GM21717 (cell line): ENCODE measurements around the gene TAF5L.
"Not testable (repeated sequence)": the region's sequence is repeated elsewhere in the genome, so short reads cannot be mapped to it uniquely, and the experiment has no call there.

Experiments used
- ATAC-seq: cut with Tn5 transposase; IDR thresholded peaks from one replicate; pipeline ENCODE4 v1.9.1; 2021; ENCODE audit warnings: mild to moderate bottlenecking, moderate library complexity; ENCODE audit not compliant: unreplicated experiment

Gene TAF5L

DNA sequence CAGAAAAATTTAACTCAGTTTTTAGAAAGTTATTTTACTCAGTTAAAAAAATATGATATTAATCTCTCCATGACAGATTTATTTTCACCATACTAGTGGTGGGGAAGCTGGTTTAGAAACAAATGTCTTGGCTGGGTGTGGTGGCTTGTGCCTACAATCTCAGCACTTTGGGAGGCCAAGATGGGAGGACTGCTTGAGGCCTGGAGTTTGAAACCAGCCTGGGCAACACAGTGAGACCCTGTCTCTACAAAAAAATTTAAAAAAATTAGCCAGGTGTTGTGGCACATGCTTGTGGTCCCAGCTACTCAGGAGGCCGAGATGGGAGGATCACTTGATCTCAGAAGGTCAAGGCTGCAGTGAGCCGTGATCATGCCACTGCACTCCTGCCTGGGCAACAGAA is 17.3 kb downstream of the TAF5L start:
- no peak for ATAC-seq

DNA sequence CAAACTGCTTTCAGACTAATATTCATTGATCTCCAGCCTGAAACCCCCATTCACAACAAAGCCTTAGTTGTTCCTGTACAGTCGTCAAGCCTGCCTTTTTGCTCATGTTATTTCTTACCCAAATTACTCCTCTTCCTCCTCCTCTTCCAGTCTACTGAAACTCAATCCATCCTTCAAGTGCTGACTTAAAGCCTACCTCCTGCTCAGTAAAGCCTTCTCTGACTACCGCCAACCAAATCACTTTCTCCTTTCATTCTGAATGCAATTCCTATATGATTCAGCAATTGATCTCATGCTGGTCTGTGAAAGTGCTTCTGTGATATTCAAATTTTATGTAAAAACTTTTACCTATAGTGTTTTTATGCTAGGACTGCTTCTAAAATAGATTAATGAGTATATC is 18.6 kb downstream of the TAF5L start:
- ATAC-seq = no peak

DNA sequence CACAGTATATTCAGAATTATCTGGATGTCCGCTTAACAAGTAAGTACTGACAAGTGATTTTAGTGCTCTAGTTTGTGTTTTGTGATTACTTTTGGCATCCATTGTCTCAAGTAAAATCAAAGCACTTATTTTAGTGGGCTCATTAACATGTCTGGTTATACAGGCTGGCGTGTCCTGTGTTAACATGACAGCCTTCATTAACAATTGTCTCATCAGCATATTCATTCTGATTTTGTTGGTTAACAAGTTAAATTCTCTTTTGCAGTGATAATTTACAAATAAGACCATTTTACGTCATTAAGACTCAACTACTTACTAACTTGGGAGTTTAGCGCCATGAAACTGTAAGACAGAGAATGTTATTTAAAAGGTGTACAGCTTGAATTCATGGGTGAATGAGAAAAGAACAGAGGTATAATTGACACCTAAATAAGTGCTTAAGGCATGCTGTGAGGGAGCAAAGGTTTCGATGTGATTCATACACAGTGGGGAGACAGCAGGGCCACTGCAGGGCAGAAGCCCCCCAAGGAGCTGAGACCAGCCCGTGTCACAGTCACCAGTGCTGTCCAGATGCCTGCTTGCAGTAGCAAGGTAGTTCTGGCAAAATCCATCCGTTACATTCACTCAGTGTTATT is 22.4 kb downstream of the TAF5L start:
- ATAC-seq = no peak

DNA sequence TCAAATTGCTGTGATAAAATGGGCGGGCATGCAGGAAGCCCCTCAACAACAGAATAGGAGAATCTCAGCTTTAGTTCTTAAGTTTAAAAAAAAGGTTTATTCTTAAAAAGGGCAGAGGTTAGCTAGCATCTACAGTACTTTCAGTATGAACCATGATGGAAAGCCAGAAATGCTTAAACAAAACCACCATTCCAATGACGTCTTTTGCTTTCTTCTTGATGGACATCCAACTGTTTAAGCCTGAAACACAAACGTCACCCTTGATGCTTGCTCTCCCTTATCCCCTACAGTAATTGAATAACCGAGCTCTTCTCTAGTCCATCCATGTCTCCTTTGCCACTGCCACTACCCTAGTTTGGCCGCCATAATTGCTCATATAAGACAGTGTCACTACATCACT is 25.7 kb downstream of the TAF5L start:
- ATAC-seq = no peak

DNA sequence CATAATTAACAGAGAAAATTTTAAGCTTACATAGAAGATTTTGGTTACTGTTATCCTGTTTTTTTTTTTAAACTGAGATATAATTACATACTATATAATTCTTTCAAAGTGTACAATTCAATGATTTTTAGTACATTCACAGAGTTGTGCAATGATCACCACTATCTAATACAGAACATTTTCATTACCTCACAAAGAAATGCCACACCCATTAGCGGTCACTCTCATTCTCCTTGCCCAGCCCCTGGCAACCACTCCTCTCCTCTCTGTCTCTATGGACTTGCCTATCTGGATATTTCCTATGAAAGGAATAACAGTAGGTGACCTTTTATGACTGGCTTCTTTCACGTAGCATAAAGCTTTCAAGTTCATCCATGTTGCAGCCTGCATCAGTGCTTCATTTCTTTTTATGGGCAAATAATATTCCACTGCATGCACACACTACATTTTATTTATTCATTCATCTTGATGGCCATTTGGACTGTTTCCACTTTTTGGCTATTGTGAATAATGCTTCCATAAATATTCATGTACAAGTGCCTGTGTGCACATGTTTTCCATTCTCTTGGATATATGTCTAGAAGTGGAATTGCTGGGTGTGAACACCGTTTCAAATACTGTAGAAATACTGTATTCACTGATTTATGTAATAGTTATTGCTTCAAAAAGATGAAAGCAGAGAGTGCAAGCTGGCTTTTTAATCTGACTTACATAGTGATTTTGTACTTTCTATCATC is 26.5 kb downstream of the TAF5L start:
- ATAC-seq = no peak

DNA sequence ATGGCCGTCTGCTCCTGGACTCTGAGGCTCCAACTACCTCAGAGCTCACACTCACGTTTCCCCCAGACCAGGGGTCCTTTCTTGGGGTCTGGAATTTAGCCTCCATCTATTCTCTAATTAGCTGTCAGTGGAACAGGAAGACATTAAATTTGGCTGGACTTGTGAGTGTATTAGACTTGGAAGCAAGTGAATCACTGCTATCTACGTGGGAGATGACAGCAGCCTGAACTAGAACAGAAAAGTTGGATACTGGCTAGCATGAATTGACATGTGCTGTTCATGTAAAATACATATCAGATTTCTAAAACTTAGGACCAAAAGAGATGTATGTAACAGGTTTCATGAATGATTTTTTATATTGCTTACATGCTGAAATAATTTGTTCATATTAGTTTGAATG is 28.0 kb downstream of the TAF5L start:
- ATAC-seq = no peak

DNA sequence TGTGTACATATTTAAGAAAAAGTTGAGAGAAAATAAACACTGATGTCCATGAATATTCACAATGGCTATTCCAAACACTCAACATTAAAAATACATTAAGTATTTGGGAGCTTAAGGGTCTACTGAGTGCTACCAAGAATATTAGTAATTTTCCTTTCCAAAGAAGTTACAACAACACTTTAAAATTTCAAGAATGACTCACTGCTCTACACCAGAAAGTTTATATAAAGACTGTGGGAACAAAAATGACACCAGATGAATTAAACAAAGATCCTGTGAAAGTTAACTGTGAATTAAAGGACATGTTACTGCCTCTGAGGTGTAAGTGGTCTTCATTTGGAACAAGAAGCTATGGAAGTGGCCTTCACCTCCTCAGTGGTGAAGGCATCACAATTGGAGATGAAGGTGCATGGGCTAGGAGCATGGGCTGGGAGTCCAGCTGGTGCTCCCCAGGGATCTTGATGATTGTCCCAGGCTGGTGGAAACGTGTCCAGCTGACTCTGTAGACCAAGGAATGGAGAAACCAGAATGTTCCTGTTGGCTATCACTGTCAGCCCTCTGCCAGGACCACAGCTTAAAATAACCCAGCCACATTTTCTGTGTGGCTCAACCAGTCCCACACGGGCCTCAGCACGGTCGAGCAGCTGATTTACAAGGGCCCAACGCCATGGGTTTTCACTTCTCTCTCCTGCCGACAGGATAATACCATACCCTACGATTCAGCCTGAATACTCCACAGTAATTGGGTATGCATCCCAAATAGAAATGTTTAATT is 28.8 kb downstream of the TAF5L start:
- ATAC-seq = no peak

DNA sequence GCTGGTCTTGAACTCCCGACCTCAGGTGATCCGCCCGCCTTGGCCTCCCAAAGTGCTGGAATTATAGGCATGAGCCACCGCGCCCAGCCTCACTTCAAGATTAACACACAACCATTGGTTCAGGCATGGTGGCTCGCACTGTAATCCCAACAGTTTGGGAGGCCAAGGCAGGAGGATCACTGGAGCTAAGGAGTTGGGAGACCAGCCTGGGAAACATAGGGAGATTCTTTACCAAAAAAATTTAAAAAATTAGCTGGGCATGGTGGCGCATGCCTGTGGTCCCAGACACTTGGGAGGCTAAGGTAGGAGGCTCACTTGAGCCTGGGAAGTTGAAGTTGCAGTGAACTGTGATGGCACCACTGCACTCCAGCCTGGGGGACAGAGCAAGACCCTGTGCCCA is 30.0 kb downstream of the TAF5L start:
- not testable (repeated sequence) for ATAC-seq

DNA sequence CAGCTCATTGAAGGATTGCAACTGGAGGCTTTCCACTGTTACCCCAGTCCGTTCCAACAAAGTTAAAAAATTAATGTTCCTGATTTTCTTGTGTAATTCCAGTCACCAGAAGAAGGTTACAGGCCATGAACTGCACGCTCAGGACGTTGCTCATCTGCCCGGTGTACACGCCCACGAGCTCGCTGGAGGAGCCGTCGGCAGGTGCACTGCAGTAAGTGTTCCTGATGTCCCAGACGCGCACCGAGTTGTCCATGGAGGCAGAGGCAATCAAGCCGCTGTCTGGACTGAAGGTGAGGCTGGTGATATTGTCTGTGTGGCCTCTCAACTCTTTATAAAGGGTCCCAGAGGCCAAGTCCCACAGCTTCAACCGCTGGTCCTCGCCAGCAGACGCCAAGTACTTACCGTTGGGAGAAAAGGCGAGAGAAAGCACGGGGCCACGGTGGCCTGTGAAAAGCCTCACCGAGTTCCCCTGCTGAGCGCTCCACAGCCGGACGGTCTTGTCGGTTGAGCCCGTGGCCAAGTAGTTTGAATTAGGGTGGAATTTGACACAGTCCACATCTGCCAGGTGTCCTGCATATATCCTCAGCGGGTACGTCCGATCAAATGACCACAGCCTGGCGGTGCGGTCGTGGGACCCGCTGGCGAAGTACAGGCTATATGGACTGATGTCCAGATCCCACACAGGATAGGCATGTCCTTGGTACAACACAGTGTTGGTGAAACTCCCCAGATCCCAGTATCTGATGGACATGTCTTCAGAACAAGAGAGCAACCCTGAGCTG is 31.5 kb downstream of the TAF5L start:
- no peak for ATAC-seq

DNA sequence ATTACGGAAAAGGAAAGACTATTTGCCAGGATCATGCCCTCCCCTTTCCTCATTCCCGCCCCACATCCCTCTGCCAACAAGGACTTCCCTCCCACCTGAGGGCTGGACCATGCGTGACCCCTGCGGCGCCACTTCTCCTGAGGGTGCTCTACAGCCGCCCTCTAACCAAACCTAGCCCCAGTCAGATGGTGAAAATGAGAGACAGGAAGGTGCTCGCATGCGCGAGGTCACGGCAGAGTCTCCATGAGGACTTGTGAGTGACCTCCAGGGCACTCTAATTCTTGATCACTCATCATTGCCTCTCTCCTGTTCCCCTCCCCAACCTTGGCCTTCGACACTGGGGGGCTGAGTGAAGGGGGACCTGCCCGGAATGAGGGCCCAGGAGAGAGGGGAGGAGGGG is 32.1 kb downstream of the TAF5L start:
- ATAC-seq = no peak

DNA sequence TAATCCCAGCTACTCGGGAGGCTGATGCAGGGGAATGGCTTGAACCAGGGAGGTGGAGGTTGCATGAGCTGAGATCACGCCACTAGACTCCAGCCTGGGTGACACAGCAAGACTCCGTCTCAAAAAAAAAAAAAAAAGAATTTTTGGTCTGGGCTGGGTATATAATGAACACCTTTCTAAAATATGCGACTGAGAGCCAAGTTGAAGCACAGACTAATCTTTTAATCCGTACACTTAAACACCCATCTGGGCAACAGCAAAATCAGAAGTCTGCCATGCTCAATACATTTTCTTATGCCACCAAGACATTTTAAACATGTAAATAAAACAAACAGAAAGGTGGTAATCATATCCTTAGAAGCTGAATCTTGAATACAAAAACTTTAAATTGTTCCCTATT is 35.8 kb downstream of the TAF5L start:
- no peak for ATAC-seq

DNA sequence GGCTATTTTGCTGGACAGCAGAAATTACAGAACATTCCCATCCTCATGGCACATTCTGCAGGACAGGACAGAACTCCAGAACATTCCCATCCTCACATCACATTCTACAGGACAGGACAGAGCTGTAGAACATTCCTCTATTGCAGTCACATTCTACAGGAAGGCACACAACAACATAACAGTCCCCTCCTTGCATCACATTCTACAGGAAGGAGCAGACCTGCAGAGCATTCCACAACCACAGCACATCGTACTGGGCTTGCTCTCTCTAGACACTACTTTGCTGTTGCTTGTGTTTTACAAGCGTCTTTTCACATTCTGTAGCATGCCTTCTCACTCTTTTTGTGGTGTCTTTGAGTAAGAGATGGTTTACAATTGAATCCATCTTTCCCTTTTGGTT is 40.6 kb downstream of the TAF5L start:
- no peak for ATAC-seq

DNA sequence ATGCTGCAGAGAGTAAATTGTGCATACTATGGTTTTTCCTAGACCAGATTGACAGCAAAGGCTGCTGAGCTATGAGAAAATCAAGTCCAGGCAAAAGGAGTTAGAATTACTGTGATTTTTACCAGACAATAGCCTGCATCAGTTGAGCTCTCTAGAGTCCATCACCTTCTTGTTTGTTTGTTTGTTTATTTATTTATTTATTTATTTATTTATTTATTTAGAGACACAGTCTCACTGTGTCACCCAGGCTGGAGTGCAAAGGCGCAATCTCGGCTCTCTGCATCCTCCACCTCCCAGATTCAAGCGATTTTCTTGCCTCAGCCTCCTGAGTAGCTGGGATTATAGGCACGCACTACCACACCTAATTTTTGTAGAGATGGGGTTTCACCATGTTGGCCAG is 43.2 kb downstream of the TAF5L start:
- no peak for ATAC-seq

DNA sequence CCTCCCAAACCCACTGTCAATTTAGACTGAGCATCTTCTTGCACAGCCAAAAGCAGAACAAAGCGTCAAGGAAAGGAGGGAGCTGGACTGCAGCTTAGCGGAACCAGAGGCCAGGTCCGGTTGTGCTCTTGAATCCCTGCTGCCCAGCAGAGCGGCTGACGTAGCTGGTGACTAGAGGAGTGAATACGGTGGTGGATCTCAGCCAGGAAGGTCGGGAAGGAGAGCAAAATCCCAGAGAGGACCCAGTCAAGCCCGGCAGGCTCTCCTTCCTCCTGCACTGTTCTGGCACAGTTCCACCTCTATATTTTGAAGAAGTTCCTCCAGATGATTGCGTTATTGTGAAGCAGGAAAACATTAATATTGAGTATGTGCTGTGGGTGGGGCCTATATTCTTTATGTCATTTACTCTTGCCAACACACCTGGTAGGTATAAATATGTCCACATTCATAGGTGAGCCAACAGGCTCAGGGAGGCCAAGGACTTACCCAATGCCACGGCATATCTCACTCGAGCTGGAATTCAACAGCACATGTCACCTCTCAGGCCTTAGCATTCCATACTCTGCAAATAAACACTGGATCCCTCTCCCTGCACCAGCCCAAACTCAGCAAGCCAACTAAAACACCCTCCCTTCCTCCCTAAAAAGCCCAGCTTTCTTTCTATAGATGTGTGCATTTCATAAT is 43.8 kb downstream of the TAF5L start:
- ATAC-seq = no peak

DNA sequence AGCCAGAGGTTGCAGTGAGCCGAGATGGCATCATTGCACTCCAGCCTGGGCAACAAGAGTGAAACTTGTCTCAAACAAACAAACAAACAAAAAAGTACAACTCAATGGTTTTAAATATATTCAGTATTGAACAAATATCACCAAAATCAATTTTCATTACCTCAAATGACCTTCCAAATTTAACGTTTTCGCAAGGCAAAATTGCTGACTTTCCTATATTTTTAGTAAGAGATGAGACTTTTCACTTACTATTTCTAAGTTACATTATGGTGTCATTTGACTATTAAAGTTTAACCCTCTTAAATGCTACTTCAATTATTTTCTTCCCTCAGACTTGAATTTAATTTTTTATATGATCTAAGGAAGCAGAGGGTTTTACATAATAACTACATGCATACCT is 44.4 kb downstream of the TAF5L start:
- no peak for ATAC-seq

DNA sequence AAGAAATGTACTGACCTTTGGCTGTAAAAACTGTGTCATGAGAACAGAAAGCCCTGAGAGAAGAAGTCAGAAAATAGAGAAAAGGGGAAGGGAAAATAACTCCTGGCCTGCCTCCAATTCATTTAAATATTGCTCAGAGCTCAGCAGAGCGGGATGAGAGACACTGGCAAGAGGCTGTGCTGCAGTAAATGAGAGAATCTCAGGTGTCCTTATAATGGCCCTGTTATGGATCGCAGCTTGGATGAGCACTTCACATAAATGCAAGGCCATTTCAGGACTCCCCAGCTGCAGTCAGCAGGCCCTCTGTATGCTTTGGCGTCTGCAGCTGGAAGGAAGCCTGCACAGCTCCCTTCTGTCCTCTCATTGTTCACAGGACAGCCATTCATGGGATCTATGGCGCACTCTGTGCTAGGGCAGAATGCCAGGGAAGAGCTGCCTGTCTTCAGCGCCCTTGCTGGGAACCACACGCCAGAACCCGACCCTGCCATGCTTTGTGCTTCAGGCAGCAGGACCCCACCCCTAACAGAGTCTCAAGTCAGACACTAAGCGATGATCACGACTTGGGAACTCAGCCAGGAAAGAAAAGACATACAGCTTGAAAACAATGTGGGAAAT is 46.8 kb downstream of the TAF5L start:
- peak; percentile 90 for ATAC-seq

DNA sequence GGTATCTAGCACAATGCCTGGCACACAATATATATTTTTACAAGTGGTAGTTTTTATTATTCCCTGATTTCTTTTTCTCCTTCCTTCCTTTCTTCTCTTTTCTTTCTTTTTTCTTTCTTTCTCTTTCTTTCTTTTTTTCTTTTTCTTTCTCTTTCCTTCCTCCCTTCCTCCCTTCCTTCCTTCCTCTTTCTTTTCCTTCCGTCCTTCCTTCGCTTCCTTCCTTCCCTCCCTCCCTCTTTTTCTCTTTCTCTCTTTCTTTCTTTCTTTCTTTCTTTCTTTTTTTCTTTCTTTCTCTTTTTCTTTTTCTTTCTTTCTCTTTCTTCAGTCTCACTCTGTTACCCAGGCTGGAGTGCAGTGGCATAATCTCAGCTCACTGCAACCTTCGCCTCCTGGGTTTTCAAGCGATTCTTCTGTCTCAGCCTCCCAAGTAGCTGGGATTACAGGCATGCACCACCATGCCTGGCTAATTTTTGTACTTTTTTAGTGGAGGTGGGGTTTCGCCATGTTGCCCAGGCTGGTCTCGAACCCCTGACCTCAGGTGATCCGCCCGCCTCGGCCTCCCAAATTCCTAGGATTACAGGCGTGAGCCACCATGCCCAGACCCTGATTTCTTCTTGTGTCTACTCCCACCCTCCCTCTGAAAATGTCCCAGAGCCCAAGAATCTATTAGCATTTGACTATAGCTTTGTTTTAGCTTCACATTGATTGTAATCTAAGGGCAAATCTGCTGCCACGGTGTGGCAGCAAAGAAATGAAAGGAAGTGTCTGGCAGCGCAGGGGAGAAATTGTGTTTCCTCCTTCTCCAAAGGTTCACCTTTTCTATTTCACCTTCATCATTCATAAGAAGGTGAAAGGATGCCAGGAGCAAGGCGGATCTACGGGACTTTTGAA is 47.5 kb downstream of the TAF5L start:
- ATAC-seq = no peak

DNA sequence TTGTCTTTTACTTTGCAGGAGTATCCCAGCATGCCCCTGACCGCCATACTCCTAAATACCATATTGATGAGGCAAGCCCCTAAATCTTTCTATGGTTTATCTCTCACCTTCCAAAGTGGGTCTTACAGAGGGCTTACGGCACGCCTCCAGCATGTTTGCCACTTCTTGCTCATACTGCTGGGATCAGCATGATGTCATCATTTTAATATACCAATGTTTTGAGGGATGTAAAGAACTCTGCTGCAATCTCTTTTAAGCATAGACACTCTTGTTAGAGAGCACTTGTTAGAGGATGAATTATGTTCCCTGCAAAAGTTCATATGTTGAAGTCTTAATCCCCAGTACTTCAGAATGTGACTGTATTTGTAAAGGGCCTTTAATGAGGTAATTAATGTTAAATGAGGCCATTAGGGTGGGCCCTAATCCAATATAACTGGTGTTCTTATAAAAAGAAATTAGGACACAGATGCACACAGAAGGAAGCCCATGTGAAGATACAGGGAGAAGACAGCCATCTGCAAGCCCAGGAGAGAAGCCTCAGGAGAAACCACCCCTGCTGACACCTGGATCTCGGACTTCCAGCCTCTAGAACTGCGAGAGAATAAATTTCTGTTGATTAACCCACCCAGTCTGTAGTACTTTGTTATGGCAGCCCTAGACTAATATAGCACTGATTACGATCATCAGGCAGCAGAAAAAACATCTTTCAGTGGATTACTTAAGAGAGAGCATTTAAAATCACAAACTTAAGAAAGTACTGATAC is 51.1 kb downstream of the TAF5L start:
- ATAC-seq = no peak

DNA sequence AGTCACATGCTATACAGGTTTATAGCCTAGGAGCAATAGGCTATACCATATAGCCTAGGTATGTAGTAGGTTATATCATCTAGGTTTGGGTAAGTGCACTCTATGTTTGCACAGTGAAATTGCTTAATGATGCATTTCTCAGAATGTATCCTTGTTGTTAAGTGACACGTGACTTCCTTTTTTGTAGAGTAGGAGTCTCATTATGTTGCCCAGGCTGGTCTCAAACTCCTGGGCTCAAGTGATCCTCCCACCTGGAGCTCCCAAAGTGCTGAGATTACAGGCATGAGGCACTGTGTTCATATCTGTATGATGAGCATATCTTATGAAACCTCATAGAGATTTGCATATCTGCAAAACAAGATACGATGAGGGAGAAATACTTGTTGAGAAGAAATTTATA is 53.6 kb downstream of the TAF5L start:
- ATAC-seq = no peak
